Testis (tissue), 2 donors: ENCODE measurements around the gene GOLGA8J.

ENCODE experiments used
- POLR2A ChIP-seq: fragments of 450-650 bp; IDR thresholded peaks from one replicate; pipeline ENCODE4 v1.6.1; 2017; ENCODE audit warnings: antibody characterized with exemption, mild to moderate bottlenecking, moderate library complexity
- TF ChIP-seq, protein P1 (sequence below), 3 experiments: fragments of 450-650 bp in 2 of 3; fragments of 200-600 bp in 1 of 3; sonication (generic) in 1 of 3; IDR thresholded peaks; one replicate each; pipeline ENCODE4 v1.5.1; 2016 to 2019; ENCODE audit warnings: antibody characterized with exemption in 3 of 3, mild to moderate bottlenecking in 2 of 3, moderate library complexity in 1 of 3

DNA sequence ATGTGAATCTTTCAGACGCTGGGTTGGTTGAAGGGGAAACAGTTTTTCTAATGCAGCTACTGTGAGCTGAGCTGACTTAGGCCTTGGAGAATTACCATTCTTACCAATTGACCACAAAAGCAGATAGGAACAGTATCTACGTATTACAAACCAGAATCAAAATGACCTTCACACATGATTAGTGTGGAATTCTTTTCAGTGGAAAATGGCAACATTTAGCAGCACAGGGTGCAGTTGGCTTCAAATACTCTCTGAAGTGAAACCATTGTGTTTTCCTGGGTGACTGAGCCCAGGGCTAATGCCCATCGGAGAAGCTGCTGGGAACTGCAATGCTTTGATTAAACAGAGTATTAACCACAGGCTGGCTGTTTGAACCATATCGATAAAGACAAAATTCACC is 40.2 kb upstream of the GOLGA8J start:
- TF ChIP-seq, protein P1, sequence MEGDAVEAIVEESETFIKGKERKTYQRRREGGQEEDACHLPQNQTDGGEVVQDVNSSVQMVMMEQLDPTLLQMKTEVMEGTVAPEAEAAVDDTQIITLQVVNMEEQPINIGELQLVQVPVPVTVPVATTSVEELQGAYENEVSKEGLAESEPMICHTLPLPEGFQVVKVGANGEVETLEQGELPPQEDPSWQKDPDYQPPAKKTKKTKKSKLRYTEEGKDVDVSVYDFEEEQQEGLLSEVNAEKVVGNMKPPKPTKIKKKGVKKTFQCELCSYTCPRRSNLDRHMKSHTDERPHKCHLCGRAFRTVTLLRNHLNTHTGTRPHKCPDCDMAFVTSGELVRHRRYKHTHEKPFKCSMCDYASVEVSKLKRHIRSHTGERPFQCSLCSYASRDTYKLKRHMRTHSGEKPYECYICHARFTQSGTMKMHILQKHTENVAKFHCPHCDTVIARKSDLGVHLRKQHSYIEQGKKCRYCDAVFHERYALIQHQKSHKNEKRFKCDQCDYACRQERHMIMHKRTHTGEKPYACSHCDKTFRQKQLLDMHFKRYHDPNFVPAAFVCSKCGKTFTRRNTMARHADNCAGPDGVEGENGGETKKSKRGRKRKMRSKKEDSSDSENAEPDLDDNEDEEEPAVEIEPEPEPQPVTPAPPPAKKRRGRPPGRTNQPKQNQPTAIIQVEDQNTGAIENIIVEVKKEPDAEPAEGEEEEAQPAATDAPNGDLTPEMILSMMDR (IDR thresholded peaks at IDR 0.05), result no peak
- no peak for TF ChIP-seq POLR2A
